ENCODE data around the gene HSPBP1.

GRCh38 chr19:55252760-55253663 is 26.9 kb downstream of the HSPBP1 start:
- no peak for TF ChIP-seq POLR2A (IDR thresholded peaks at IDR 0.05)
- no peak for TF ChIP-seq EP300 (IDR thresholded peaks at IDR 0.05)
